GM19043 (cell line): ENCODE measurements around the gene OR4M1.
"Not testable (repeated sequence)": the region's sequence is repeated elsewhere in the genome, so short reads cannot be mapped to it uniquely, and the experiment has no call there.

Experiments
- ATAC-seq: cut with Tn5 transposase; IDR thresholded peaks from one replicate; pipeline ENCODE4 v1.9.1; 2021; ENCODE audit warnings: low read depth; ENCODE audit not compliant: unreplicated experiment

OR4M1 gene, protein sequence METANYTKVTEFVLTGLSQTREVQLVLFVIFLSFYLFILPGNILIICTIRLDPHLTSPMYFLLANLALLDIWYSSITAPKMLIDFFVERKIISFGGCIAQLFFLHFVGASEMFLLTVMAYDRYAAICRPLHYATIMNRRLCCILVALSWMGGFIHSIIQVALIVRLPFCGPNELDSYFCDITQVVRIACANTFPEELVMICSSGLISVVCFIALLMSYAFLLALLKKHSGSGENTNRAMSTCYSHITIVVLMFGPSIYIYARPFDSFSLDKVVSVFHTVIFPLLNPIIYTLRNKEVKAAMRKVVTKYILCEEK

DNA sequence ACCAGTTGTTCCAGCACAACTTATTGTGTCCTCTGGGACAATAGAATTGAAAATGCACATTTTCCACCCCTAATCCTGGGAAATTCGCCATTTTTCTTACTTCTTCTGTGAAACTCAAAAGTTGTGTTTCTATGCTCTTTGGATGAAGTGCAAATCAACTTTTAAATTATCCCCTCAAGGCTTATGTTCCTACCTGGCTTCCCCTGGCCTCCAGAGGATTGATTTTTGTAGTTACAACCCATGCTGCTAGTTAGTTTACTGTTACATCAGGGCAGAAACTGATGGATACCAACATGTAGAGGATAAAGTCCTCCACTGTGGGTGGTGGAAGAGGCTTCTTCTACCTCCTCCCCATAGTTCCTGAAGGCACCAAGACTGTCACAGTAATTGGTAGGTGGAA lies at the start of gene OR4M1:
OR4M1 (plus strand) TSS at position 301 of the 400 bp plus-strand sequence. CDS start 6,819 bp downstream, outside the sequence.
- not testable (repeated sequence) for ATAC-seq

DNA sequence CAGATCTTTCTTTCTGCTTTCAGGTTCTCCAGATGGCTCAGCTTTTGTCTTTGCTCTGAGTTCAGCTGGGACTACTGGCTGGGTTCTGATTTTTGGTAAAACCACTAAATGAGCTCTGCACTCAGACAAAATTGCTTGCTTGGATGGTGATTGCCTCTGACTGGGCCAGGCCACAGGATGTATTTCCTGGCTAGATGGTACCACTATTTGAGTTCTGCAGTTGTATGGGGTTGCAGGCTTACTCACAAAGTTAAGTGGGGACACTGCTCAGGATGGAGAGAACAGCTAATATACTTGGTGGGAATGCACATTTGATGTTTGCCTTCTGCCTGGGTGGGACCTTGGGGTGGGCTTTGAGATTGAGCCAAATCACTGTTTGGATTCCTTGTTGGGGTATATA lies 43.9 kb upstream of the OR4M1 start:
- ATAC-seq, result no peak

DNA sequence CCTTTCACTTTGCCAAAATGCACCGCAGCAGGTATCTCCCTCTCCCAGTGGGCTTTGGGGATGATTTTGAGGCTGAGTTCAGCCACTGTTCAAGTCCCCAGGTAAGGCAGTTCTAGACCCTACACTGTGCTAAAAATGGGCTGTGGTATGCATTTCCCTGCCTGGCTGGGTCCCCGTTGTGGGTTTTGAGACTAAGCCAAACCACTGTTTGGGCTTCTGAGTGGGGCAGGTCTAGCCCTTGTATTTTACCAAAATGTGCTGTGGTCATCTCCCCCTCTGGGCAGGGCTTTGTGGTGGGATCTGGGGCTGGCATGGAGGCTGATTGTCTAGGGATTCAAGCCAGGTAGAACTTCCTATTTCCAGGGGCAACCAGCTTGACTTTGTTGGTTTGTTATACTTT lies 43.5 kb upstream of the OR4M1 start:
- ATAC-seq, result no peak

DNA sequence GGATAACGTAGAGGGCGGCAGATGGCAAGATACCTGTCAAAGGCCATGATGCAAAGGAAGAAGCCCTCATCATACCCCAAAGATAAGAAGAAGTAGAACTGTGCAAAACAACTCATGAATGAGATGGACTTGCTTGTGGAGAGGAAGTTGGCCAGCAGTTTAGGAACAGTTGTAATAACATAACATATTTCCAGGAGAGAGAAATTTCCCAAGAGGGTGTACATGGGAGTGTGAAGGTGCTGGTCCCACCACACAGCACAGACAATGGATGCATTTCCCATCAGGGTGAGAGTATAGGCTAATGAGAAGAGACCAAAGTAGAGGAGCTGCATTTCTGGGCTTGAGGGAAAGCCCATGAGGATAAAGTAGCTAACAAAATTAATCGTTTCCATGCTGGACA lies 39.4 kb upstream of the OR4M1 start:
- not testable (repeated sequence) for ATAC-seq

DNA sequence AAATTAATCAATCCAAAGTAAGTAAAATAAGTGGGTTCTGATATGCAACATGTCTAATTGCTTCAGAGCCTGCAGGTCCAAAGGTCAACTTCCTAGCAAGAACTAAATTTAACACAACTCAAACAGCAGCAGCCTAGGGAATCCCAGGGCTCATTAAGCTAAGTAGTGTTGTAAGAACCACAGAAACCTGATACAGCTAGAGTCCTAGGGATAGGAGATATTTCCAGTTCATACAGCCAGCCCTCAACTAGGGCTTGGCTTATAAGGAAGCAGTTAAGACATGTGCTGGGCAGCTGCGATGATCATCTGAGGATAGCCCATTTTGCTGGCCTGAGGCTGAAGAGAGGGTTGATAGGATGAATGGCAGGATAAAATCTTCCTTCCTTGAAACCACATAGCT lies 30.0 kb upstream of the OR4M1 start, which contains the start of gene OR4Q3:
OR4Q3 (plus strand) TSS at position 316 of the 400 bp plus-strand sequence.
- ATAC-seq, result no peak

DNA sequence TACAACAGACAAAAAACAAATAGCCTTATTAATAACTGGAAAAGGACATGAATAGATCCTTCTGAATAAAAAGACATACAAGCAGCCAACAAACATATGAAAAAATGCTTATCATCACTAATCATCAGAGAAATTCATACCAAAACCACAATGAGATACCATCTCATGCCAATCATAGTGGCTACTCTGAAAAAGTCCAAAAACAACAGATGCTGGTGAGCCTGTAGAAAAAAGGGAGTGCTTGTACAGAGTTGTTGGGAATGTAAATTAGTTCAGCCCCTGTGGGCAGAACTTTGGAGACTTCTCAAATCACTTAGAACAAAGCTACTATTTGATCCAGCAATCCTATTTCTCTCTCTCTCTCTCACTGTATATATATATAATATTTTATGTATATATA lies 21.0 kb upstream of the OR4M1 start:
- not testable (repeated sequence) for ATAC-seq

DNA sequence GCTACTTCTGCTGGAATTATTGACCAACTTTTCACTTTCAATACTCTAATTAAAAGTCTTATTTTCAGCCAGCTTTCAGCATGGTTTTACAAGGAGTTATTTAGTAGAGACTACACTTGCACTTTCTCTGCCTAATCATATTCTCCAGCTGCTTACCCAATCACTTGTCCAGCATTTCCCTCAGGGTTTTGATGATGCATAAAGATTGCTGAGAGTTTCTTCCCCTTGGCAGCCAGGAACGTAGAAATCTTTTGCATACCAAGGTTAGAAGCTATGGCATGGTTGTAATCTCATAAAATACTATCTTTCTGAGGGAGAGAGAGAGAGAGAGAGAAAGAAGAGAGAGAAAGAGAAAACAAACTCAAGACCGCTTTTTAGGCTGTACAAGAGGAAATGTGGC lies 19.1 kb upstream of the OR4M1 start:
- ATAC-seq, result no peak

DNA sequence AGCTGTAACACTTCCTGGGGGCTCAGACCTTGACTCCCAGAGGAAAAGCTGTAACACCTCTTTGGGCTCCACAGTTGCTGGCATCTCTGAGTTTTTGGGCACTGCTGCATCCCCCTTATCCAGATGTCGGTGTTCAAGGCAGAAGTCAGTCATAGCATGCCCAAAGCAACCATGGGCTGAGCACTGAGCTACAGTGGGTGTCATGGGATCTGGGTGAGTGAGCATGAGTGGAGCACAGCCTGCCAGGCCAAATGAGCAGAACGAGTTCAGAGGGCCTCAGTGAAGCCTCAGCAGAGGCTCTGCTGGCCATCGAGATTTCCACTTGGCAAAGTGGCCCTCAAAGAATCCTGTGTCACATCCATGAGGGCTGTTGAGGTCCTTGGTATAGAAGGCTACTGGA lies 1.8 kb upstream of the OR4M1 start:
- not testable (repeated sequence) for ATAC-seq

DNA sequence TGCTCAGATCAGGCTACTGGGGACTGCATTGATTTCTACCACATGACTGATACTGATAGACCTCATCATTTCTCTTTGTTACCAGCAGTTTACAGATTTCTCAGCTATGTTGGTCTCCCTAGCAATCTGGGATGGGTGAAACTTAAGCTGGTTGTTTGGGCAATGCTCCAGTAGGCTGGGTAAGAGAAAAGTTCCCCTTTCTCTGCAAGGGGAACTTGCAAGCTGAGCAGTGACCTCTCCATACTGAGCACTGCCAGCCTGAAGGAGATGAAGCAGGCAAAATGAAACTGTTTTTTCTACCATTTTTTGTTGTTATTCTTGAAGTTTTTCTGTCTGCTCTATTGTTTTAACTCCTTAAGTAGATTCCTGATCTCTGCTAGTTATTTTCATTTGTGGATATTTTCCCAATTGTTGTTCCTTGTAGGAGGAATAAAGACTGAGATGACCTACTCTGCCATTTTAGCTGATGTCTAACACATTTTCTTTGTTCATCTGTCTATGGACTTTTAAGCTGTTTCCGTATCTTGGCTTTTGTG lies 1.3 kb upstream of the OR4M1 start:
- ATAC-seq, result no peak

DNA sequence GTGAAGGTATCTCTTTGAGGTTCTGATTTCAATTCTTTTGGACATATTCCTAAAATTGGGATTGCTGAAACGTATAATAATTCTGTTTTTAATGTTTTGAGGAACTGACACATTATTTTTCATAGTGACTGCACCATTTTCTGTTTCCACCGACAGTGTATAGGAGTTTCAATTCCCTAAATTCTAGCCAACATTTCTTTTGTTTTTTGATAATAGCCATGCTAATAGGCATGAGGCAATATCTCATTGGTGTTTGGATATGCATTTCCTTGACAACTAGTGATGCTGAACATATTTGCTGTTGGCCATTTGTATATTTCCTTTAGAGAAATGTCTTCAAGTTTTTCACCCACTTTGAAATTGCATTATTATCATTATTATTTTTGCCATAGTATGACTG lies 850 bp upstream of the OR4M1 start:
- ATAC-seq, result not testable (repeated sequence)

DNA sequence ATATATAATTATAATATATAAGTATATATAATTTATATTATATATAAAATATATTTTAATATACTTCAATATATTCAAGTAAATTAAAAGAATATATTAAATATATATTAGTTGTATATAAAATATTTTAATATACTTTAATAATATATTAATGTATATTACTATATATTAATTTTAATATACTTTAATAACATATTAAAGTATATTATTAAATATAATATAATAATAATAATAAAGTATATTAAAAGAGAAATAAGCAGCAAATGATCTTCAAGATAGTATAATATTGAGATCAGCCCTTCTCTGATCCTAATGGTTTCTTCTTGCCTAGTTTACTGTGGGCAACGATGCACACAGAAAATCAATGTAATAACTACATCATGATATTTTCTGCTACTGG lies 2.3 kb downstream of the OR4M1 start:
- no peak for ATAC-seq

DNA sequence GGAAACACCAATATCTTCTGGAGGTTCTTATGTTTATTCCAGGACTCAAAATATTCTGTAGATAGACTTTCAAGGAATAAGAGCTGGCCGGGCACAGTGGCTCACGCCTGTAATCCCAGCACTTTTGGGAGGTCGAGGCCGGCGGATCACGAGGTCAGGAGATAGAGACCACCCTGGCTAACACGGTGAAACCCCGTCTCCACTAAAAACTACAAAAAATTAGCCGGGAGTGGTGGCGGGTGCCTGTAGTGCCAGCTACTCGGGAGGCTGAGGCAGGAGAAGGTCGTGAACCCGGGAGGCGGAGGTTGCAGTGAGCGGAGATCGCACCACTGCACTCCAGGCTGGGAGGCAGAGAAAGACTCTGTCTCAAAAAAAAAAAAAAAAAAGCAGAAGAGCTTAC lies 12.5 kb downstream of the OR4M1 start:
- ATAC-seq, result not testable (repeated sequence)

DNA sequence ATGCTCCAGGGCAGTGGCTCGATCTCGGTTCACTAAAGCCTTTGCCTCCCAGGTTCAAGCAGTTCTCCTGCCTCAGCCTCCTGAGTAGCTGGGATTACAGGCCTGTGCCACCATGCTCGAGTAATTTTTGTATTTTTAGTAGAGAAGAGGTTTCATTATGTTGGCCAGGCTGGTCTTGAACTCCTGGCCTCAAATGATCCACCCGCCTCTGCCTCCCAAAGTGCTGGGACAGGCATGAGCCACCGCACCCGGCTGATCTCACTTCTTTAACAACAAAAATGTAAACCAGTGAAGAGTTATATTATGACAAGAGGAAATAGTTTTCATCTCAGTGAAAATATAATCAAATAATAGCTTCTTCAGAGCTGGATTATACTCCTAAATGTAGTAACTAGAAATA lies 14.0 kb downstream of the OR4M1 start:
- not testable (repeated sequence) for ATAC-seq

DNA sequence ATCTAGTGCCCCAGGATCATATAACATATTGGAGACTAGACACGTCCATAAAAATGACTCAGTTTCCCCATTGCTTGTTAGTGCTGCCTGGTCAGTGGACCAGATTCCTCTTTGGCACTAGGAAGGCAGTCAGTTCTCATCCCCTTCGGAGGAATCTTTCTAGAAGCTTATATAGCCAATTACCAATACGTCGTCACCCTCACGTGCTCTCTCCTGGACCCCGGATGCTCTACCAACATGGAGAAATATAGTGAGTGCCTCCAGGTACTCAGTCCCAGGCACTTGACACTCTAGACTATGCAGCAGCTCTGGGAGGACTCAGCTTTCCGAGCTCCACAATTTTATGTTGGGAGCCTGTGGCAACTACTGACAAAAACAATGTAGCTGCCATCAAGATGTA lies 14.8 kb downstream of the OR4M1 start:
- not testable (repeated sequence) for ATAC-seq

DNA sequence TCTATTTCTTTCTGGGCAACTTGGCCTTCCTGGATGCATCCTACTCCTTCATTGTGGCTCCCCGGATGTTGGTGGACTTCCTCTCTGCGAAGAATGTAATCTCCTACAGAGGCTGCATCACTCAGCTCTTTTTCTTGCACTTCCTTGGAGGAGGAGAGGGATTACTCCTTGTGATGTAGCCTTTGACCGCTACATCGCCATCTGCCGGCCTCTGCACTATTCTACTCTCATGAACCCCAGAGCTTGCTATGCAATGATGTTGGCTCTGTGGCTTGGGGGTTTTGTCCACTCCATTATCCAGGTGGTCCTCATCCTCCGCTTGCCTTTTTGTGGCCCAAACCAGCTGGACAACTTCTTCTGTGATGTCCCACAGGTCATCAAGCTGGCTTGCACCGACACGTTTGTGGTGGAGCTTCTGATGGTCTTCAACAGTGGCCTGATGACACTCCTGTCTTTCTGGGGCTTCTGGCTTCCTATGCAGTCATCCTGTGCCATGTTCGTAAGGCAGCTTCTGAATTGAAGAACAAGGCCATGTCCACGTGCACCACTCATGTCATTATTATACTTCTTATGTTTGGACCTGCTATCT lies 23.3 kb downstream of the OR4M1 start:
- not testable (repeated sequence) for ATAC-seq

DNA sequence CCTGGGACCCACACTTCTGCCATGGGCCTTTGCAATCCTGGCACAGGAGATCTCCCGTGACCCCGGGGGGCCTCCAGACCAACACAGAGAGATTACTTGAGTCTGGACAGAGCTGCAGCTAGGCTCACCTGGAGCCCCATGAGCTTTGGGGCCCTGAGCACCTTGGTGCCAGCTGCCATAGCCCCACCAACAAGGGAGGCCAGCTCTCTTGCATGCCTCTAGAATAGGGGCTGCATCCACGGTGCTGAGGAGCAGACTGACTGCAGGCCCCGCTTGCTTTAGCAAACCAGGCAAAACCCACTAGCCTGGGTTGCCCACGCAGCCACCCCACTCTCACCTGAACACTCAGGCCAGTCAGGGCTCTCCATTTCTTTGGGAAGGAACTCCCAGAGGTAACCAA lies 26.6 kb downstream of the OR4M1 start:
- ATAC-seq, result no peak

DNA sequence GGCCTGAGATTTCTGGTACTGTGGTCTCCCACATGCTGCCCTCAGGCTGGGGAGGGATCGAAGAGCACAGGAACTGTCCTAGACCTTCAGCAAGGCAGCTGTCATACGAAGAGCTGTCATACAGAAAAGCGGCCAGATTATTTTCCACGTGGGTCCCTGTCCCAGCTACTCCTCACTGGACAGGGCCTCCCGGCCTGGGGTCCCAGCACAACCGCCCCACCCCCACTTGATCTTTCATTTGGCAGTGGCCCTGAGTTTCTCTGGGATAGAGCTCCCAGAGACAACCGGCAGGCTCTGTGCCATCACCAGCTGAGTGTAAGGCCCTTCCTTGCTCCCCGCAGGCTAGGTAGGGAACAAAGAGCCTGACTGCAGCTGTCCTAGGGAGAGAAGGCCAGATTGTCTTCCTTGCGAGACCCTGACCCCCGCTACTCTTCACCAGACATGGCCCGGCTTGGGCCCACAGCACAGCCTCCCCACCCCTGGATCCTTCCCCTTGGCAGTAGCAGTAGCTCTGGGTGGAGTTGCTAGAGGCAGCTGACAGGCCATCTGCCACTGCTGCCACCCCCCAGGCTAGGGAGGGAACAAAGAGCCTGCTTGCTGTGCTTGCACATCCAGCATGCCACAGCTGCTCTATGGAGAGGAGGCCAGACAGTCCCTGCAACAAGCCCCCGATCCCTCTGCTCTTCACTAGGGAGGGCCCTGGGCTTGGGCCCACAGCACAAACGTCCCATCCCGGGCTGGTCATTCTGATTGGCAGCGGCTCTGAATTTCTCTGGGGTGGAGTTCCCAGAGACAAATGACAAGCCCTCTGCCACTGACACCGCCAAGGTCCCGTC lies 27.2 kb downstream of the OR4M1 start:
- no peak for ATAC-seq

DNA sequence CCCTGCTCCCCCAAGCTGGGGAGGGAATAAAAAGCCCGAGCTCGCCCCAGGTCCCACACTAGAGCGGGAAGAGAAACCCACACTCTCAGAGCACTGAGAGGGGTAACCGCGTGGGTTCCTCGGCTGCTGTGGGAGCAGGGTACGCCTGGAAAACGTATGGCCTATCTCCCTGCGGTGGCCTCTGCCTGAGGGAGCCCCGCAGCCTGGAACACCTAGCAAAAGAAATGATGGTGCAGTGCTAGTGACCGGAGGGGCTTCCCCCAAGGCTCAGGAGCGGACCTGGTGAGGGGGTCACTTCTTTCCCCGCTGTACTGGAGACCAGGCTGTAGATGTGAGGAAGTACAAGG lies 27.8 kb downstream of the OR4M1 start:
- ATAC-seq, result no peak

DNA sequence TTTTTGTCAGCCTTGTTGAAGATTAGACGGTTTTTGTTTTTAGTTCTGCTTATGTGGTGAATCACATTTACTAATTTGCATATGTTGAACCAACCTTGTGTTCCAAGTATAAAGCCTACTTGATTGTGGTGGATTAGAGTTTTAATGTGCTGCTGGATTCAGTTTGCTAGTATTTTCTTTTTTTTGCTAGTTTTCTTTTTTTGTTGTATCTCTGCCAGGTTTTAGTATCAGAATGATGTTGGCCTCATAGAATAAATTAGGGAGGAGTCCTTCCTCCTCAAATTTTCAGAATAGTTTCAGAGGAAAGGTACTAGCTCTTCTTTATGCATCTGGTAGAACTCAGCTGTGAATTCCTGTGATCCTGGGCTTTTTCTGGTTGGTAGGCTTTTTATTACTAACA lies 30.2 kb downstream of the OR4M1 start, which contains the start of gene OR4N2:
OR4N2 (plus strand) TSS at position 301 of the 400 bp plus-strand sequence. CDS start 23,679 bp downstream, outside the sequence.
- ATAC-seq, result not testable (repeated sequence)

DNA sequence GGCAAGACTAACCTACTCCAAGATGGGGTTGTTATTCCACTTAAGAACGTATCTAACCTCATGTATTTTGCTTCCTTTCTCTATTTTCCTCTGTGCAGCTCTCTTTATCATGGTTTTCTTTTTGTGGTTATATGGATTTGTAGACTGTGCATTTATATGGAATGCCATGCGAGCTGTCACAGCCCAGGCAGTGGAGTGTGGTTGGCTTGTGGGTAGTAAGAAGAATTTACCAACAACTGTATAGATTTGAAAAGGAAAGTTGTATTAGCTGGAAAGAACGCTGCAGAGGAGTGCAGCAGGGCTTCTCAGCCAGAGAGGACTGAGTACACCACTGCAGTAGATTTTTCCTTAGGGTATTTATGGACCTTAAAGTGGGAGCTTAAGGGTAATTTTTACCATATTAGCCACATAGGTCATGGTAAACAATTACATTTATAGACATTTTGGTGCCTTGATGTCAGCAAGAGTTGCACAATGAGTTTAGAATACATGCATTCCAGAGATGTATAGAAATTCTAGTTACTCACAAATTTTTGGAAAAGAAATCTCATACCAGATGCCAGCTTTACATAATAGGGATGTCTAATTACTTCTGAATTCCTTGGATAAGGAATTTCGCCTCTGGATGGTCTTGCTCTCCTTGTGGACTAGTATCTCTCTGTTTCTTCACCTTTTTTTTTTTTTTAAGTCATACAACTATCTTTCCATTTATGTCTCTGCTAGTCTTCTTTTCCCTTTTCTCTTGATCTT lies 40.0 kb downstream of the OR4M1 start:
- ATAC-seq, result not testable (repeated sequence)
